Breast epithelium (tissue), 3 donors: ENCODE measurements around the gene HNRNPA2B1.

Experiments
- CTCF ChIP-seq, 3 donors: fragments of 450-650 bp; IDR thresholded peaks; one replicate each; pipeline ENCODE4 v1.5.1; 2016 to 2017; ENCODE audit warnings: antibody characterized with exemption in 3 of 3, mild to moderate bottlenecking in 3 of 3, moderate library complexity in 3 of 3
- POLR2A ChIP-seq: fragments of 450-650 bp; IDR thresholded peaks from one replicate; pipeline ENCODE4 v1.6.1; 2016; ENCODE audit warnings: antibody characterized with exemption, mild to moderate bottlenecking, moderate library complexity

- TF ChIP-seq CTCF (IDR thresholded peaks at IDR 0.05) (no peak), POLR2A (no peak)
These were observed 42.9 kb downstream of the HNRNPA2B1 start for GRCh38 chr7:26157520-26158105.
